Activated CD4-positive, CD25-positive, alpha-beta regulatory T cell treated with anti-CD3 and anti-CD28 coated beads, Interleukin-2, amount 50 U/mL, for 72 hours (primary cell): Measurements from ENCODE around the gene CXADR.

Experiments
- DNase-seq: peaks from one replicate; pipeline ENCODE4 v3.0.0; 2021

The CXADR gene

DNA sequence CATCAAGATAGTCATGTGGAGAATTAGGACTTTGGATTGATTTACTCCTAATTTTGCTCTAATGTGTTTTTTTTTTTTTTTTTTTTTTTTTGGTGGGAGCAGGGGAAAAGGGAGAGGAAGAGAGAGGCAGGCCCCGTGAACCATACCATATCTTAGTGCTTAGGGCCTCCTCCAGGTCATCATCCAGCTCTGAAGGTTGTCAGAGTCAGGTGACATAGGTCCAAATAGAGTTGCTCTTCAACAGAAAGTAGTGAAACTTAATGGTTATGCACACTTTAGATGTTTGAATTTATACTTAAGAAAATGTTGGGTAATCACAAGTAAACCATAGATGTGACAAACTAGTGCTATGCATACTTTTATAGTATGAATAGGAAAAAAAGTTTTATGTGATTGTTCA, 32.2 kb downstream of the CXADR start:
- DNase-seq, result no peak

DNA sequence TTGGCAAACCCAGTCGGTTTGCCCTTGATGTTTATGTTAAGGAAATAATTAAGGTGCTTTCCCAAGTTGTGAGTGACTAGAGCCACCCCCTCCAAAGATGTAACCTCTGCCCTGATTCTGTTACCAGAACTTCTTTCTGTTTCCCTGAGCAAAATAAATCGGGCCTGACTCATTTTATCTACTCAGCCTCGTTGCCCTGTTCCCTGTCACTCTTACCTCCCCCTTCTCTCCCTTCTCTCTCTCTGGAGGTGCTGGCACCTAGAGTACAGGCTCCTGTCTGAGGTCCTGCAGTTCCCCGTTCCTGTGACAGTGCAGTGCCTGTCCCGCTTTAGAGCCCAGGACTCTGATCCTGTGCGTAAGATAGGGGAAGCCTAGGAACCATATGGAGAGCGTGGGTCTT, 35.4 kb downstream of the CXADR start:
- no peak for DNase-seq

GRCh38 chr21:17550671-17551308, 37.9 kb downstream of the CXADR start:
- DNase-seq, result no peak

- DNase-seq, result no peak
These were observed 39.6 kb downstream of the CXADR start for GRCh38 chr21:17552410-17552809.

DNA sequence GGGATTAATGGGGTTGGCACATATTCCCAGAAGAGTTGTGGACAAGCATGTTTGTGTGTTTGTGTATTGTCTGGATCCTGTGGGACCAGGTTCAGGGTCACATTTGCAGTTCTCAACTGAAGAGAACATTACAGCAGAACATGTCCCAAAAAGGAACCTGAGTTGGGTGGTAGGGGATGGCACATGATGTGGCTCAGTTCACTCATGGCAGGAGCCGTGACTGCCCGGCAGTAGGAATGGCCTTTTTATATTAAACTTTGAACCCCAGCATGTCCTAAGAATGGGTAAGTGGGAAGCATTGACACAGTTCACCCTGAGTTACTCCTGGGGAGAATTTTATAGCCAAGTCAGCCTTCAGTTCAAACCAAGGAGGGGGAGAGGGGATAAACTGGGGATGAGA, 41.3 kb downstream of the CXADR start:
- no peak for DNase-seq

DNA sequence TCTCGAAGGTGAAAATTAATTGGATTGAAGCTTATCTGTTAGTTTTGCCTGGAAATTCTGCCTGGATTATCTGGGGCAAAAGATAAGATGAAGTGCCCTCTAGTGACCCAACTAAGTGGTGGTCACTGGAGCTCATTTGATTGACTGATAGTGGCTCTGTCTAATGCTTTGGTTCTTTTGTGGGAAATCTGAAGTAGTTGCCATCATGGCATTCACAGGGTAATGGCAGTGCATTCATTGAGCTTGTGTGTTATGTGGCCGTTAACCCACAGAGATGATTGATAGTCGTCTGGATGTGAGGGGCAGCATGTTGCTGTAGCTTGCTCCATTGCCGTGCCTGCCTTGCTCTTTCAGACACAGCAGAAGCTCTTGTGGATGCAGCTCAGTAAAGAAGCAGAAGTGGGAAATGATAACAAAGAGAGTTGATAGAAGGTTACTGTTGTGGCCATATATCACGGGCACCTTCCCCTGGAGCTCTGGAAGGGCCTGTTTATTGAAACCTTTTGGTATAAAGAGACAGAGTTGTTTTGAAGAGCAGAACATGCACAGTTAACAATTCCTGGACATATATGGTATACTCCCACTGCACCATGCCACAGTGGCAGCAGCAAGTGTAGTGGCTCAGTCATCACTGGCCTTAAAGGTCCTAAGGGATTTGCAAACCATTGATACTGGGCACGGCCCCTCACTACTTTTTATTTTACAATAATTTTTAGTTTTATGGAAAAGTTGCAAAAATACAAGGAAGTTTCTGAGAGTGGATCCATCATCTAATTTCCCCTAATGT, 42.0 kb downstream of the CXADR start:
- no peak for DNase-seq

- DNase-seq, result no peak
These were observed 47.7 kb downstream of the CXADR start for GRCh38 chr21:17560377-17561025.

GRCh38 chr21:17570786-17571185, 57.9 kb downstream of the CXADR start:
- no peak for DNase-seq

DNA sequence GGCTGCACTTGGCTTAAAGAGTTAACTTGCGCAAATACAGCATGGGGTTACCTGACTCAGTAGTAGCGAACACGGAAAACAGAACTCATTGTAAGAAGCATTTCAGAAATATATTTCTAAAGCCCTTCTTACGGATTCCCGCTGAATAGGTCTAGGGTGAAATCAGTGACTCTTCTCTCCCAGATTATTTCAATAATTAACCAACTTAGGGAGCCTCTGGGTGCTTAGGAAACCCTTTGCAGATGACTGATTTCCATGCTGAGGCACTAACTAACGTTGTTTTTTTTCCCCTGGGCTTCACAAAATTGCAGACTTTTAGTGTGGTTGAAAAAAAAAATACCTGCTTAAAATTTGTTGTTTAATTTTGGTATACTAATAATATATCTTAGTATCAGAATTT, 59.6 kb downstream of the CXADR start:
- no peak for DNase-seq

GRCh38 chr21:17575076-17575475, 62.2 kb downstream of the CXADR start:
- no peak for DNase-seq

DNA sequence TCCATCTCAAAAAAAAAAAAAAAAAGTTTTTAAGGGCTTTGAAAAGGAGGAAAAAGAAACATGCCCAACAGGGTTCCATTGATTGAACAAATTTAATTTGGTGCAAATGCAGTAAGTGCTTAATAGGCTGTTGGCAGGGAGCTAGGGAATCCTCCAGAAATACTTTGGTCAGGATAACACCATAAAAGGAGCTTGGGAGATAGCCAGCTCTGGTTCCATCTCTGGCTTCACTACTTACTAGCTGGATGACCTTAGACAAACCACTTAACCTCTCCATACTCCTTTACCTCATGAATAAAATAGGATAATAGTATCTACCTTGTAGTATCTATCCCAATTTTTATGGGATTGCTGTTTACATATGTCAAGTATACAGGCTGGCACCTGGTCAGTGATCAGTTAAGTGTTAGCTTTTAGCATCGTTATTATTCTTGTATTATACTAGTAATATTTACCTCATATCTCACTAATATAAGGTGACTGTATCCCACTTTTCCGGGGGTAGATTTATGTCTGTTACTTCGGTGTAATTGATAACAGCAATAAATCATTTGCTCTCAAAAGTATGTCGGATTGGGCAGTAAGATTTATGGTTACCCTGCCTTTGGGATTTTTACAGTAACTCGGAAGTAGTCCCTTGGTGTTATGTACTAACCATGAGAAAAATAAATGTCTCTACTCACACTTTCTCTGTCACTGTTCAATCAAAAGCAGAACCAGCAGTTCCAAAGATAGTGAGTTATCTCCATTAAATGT, 63.4 kb downstream of the CXADR start:
- no peak for DNase-seq

- no peak for DNase-seq
These were observed 64.9 kb downstream of the CXADR start for GRCh38 chr21:17577701-17578100.

- no peak for DNase-seq
These were observed 65.3 kb downstream of the CXADR start for GRCh38 chr21:17578162-17578561.

DNA sequence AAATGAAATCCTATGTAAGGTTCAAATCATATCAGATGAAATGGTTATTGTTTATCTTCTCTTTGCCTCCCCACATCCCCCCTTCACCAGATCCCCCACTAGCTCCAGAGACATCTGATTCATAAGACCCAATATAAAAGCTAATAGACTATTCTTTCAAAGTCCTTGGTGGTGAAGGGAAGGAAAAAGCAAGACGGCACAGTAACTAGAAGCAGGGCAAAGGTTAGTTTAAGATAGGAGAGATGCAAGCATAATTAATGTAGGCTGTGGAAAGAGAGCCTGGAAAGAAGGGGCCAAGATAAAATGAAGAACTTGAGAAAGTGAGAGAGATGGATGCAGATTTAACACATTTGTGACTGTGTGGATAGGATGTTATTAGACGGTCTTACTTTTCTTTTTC, 66.0 kb downstream of the CXADR start:
- no peak for DNase-seq

DNA sequence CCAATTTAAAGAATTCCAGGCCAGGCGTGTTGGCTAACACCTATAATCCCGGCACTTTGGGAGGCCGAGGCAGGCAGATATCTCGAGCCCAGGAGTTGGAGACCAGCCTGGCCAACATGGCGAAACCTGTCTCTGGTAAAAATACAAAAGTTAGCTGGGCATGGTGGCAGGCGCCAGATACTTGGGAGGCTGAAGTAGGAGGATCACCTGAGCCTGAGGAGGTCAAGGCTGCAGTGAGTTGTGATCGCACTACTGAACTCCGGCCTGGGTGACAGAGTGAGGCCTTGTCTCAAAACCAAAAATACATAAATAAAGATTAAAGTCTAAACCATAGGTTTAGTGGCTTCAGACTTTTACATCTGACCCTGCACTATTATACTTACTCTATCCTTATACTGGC, 67.5 kb downstream of the CXADR start:
- no peak for DNase-seq

DNA sequence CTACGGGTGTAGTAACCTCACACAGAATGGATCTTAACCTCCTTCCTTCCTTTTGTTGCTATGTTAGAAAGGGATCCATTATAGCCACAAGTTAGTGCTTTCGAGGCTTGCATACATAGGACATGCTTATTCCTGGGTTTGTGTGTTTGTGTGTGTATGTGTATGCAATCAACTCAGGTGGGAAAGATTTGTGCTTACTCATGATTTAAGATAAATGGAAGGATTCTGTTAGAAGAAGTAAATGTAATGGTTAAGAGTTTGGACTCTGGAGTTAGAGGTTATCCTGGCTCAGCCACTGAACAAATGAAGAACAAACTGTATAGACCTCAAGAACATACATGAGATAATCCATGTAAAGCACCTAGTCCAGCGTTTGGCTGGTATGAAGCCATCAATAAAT, 71.1 kb downstream of the CXADR start:
- no peak for DNase-seq

DNA sequence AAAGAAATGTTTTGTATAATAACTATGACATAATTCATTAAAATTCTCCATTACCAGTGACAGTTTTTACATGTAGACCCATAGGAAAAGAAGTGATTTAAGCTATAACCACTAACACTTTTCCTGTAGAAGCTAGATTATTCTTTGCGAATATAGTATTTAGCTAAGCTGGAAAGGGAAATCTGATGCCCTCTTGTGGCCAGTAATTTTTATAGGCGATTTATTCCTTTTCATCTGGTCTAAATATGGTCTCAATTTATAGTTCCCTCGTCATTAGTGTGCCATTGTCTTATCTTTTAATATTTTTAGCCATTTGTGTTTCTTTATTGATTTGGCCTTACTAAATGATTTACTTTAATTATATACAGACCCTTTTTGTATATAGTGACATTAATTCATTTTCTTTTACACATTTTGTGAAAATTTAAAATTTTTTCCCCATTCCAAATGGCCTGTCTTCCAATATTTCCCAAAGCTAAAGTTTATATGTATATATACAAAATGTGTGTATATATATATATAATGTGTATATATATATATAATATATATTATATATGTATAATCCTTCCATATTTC, 73.1 kb downstream of the CXADR start:
- no peak for DNase-seq

- DNase-seq, result no peak
These were observed 77.6 kb downstream of the CXADR start for GRCh38 chr21:17590430-17590829.

DNA sequence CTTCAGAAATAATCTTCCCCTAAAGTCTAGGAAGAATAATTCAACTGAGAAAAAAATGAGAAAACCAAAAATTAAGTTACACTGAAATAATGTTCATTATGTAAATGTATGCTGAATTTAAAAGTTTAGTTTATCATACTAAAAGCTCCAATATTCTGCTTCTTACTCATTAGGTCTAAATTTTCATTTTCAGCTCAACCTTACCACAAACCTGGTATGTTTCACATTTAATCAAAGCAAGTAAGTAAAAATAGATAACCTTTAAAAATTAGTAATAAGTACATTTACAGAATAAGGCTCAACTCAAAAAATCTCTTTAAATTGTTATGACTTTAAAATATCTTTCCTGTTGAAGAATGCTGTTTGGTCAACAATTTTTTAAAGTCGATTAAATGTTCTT, 84.8 kb downstream of the CXADR start:
- no peak for DNase-seq

GRCh38 chr21:17598437-17598836, 85.6 kb downstream of the CXADR start:
- no peak for DNase-seq

DNA sequence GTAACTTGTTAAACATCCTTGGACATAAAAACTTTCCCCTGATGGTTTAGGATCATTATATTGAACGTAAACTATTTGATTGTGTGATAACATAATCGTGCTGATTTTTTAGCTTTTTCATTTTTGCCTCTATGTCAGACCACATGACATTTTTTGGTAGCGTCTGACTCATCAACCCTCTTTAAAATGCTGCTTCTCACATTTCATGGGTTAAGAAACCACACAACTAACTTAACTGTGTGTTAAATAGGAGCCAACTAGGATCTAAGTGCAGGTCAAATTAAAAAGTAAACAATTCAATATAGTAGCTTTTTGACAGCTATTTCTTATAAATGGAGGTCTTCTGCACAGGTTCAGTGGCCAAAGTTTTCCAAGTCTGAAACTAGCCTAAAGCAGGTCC, 90.0 kb downstream of the CXADR start:
- no peak for DNase-seq

GRCh38 chr21:17607684-17608083, 94.8 kb downstream of the CXADR start:
- no peak for DNase-seq

GRCh38 chr21:17609681-17610080, 96.8 kb downstream of the CXADR start:
- DNase-seq, result no peak
